GM23338 (cell line): ENCODE data around the gene SF3B4.

Source experiments
- CREB1 ChIP-seq: fragments of 250-450 bp; sonication (Bioruptor Pico); IDR thresholded peaks from 2 replicates; pipeline ENCODE4 v1.5.0; 2020; ENCODE audit warnings: low read depth, mild to moderate bottlenecking, moderate library complexity
- EZH2 ChIP-seq: fragments of 200-600 bp; sonication (generic); IDR thresholded peaks from one replicate; pipeline ENCODE4 v1.8.0; 2017; ENCODE audit warnings: antibody characterized with exemption, mild to moderate bottlenecking, low read depth; ENCODE audit not compliant: unreplicated experiment
- EZH2phosphoT487 ChIP-seq: fragments of 200-600 bp; sonication (generic); IDR thresholded peaks from one replicate; pipeline ENCODE4 v1.8.1; 2018; ENCODE audit warnings: antibody characterized with exemption; ENCODE audit not compliant: unreplicated experiment
- JUNB ChIP-seq: IDR thresholded peaks from one replicate; pipeline ENCODE4 v1.6.1; 2016; ENCODE audit warnings: antibody characterized with exemption; ENCODE audit not compliant: unreplicated experiment
- NANOG ChIP-seq: IDR thresholded peaks from 2 replicates; pipeline ENCODE4 v1.6.1; 2016; ENCODE audit warnings: antibody characterized with exemption, borderline replicate concordance
- POLR2AphosphoS5 ChIP-seq: IDR thresholded peaks from 2 replicates; pipeline ENCODE4 v1.6.1; 2016; ENCODE audit warnings: antibody characterized with exemption, low read depth
- REST ChIP-seq: IDR thresholded peaks from one replicate; pipeline ENCODE4 v1.6.1; 2018; ENCODE audit warnings: antibody characterized with exemption; ENCODE audit not compliant: unreplicated experiment
- STAT1 ChIP-seq: IDR thresholded peaks from one replicate; pipeline ENCODE4 v1.6.1; 2016; ENCODE audit warnings: antibody characterized with exemption; ENCODE audit not compliant: unreplicated experiment
- ZNF331 ChIP-seq: fragments of 250-450 bp; sonication (Bioruptor Pico); IDR thresholded peaks from 2 replicates; pipeline ENCODE4 v1.5.0; 2020; ENCODE audit warnings: low read depth, mild to moderate bottlenecking, moderate library complexity
- ZNF462 ChIP-seq: fragments of 250-450 bp; sonication (Bioruptor Pico); IDR thresholded peaks from 2 replicates; pipeline ENCODE4 v1.5.0; 2020; ENCODE audit warnings: mild to moderate bottlenecking, moderate library complexity
- TF ChIP-seq, protein P1 (sequence below), 2 experiments: fragments of 200-600 bp in 1 of 2; sonication (generic) in 1 of 2; conservative IDR thresholded peaks; 2 replicates each; pipeline versions ENCODE4 v1.5.1 to v1.6.1; 2016 to 2017; ENCODE audit warnings: antibody characterized with exemption in 2 of 2, low read depth in 2 of 2, mild to moderate bottlenecking in 2 of 2, moderate library complexity in 1 of 2

- TF ChIP-seq EZH2phosphoT487 (no peak), EZH2 (no peak), POLR2AphosphoS5 (no peak), CREB1 (CRISPR knock-in tag) (no peak), REST (no peak), NANOG (no peak), STAT1 (no peak), JUNB (no peak), ZNF331 (no peak), ZNF462 (CRISPR knock-in tag) (no peak)
- TF ChIP-seq, protein P1, sequence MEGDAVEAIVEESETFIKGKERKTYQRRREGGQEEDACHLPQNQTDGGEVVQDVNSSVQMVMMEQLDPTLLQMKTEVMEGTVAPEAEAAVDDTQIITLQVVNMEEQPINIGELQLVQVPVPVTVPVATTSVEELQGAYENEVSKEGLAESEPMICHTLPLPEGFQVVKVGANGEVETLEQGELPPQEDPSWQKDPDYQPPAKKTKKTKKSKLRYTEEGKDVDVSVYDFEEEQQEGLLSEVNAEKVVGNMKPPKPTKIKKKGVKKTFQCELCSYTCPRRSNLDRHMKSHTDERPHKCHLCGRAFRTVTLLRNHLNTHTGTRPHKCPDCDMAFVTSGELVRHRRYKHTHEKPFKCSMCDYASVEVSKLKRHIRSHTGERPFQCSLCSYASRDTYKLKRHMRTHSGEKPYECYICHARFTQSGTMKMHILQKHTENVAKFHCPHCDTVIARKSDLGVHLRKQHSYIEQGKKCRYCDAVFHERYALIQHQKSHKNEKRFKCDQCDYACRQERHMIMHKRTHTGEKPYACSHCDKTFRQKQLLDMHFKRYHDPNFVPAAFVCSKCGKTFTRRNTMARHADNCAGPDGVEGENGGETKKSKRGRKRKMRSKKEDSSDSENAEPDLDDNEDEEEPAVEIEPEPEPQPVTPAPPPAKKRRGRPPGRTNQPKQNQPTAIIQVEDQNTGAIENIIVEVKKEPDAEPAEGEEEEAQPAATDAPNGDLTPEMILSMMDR (conservative IDR thresholded peaks at IDR 0.05; ENCODE audit: low read depth in 2 of 2), result no peak
These were observed 17.6 kb upstream of the SF3B4 start for GRCh38 chr1:149945206-149945605.
